Measurements from ENCODE around the gene SLC39A13.

The SLC39A13 gene

GRCh38 chr11:47431356-47432083 is 23.1 kb downstream of the SLC39A13 start:
- DNase-seq: no peak

- no peak for DNase-seq
Measured at GRCh38 chr11:47433157-47433556, 24.8 kb downstream of the SLC39A13 start.

DNA sequence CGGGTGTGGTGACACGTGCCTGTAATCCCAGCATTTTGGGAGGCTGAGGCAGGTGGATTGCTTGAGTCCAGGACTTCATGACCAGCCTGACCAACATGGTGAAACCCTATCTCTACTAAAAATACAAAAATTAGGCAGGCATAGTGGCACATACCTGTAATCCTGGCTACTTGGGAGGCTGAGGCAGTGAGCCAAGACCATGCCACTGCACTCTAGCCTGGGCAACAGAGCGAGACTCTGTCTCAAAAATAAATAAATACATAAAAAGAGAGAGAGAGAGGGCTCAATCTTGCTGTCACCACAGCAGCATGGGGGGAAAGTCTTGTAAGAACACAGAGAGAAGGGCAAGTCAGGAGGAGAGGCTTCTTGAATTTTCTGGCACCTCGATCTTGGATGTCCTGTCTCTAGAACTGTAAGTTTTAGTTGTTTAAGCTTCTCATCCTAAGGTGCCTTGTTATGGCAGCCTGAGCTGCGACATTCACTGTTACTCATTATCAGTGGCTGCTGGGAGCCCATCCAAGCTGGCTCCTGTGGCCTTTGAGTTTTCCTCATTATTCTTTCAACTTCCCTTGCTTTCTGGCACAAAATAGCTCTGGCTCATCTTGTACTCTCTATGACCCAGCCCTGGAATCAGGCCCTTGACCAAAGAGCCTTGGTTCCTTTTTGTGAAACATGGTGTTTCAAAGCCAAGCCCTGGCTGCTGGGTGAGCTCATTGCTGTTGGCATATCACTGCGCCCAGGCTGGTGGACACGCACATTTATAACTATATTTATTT is 25.8 kb downstream of the SLC39A13 start:
- no peak for DNase-seq

DNA sequence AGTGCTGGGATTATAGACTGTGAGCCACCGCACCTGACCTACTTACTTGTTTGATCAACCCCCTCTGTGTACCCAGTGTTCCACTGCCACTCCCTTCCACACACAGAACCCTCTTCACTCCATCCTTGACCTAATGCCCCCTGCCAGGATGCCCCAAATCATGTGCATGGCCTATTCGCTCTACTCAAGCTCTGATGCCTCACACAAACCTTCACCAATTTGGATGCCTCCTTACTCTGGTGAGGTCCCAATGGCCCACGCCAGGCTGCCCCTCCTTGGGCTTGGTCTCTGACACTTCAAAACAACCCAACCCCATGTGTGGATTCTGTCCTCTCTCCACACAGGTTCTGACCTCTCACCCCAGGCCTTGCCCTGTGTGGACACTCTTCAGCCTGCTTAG is 27.3 kb downstream of the SLC39A13 start:
- DNase-seq: no peak

GRCh38 chr11:47436726-47437125 is 28.3 kb downstream of the SLC39A13 start:
- DNase-seq: no peak

DNA sequence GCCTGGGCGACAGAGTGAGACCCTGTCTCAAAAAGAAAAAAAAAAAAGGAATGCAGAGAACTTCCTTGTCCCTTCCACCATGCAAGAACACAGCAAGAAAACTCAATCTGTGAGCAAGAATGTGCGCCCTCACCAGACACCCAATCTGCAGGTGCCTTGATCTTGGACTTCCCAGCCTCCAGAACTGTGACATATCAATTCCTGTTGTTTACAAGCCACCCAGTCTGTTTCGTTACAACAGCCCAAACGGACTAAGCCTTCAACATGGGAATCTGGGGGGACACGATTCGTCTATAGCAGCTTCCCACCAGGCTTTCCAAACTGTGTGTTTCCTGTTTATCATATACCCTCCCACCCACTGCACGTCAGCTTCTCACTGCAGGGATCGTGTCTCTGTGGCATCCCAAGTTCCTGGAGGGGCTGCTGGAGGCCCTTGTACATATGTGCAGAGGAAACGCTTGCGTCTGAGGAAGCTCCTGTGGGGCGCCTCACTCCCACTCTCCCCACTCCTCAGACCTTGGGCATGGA is 28.9 kb downstream of the SLC39A13 start:
- no peak for DNase-seq

DNA sequence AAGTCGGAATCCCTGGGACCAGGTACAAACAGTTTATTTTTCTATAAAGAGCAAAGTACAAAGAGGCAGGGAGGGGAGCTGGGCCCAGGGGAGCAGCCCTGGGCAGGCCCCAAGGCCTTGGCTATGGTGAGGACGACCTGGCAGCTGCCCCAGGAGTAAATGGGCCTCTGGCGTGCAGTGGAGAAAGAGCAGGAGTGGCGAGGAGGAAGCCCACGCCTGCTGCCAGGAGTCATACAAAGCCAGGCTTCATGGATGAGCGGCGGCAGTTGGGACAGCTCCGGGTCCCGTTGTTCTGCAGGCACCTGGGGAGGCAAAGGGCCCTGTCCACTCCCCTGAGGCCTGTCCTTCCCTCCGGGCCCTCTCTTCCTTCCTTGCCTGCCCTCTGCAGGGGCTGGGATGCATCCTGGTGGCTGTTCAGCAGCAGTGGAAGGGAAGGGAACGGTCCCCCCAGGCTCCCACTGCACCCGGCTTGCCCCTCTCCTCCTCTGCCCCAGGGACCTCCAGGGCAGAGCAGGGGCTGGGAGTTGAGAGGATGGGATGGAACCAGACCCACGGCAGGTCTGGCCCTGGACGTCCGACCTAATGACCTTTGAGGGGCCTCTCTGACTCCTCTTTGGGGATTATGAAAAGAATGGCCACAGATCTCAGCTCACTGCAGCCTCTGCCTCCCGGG is 29.5 kb downstream of the SLC39A13 start:
- DNase-seq: no peak

DNA sequence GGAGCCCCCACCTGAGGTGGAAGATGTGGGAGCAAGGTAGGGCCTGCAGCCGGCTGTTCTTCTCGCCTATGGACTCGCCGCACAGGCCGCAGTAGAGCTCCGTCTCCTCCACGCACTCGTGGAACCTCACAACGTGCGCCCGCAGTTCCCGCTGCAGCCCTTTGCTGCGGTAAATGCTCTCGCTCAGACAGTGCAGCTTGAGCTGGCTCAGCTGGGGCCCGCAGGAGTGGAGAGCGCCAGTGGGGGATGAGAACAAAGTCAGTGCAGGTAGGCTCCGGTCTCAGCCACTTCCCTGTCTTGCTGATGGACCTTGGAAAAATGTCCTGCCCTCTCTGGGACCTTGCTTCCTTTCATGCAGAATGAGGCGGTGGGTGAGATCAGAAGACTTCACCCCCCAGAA is 30.3 kb downstream of the SLC39A13 start:
- DNase-seq: no peak

DNA sequence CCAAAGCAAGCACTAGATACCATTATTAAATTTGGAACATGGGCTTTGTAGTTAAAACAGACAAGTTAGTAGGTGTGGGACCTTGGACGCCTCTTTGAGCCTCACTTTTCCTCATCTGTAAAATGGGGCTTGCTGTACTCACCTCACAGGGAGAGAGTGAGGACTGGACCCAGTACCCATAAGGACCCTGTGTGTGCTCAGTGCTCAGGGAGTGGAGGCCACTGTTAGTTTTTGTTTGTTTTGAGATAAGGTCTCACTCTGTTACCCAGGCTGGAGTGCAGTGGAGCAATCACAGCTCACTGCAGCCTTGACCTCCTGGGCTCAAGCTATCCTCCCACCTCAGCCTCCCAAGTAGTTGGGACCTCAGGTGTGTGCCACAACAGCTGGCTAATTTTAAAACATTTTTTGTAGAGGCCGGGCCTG is 31.7 kb downstream of the SLC39A13 start:
- DNase-seq: no peak

GRCh38 chr11:47441421-47441820 is 33.0 kb downstream of the SLC39A13 start:
- DNase-seq: no peak

- DNase-seq: no peak
Measured at GRCh38 chr11:47442514-47442913, 34.1 kb downstream of the SLC39A13 start.

DNA sequence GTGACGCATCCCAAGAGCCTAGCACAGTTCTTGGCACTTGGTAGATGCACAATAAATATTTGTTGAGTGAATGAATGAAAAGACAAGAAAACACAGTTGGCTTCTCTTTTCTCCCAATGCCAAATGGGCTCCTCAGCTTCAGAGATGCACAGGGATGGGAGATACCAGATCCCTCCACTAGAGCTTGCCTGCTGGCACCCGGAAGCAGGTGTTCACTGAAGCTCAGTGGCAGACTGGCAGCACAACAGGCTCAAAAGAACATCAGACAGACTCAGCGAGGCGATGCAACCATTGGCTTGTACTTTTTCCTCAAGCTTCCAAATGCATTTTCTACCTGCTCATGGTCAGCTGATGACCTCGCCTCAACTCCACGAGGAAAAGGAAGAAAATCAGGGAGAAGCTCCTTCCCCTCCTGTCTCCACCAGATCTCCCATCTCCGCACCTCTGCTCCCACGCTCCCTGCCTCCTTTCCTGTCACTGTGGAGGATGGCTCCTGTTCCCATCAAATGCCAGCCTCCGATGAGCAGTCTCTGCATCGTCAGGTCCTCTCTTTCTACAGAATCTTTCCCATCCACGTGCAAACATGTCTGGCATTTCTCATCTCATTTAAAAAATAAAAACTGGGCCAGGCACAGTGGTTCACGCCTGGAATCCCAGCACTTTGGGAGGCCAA is 34.8 kb downstream of the SLC39A13 start:
- no peak for DNase-seq

- no peak for DNase-seq
Measured at GRCh38 chr11:47443817-47444216, 35.4 kb downstream of the SLC39A13 start.

DNA sequence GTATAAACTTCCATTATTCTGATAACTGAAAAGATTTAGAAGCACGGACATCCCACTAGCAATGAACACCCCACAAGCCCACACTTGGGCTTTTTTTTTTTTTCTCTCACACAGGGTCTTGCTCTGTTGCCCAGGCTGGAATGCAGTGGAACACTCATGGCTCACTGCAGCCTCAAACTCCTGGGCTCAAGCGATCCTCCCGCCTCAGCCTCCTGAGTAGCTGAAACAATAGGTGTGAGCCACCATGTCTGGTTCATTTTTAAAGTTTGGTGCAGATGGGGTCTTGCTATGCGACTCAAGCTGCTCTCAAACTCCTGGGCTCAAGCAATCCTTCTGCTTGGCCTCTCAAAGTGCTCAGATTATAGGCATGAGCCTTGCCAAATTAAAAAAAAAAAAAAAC is 37.5 kb downstream of the SLC39A13 start:
- DNase-seq: no peak

DNA sequence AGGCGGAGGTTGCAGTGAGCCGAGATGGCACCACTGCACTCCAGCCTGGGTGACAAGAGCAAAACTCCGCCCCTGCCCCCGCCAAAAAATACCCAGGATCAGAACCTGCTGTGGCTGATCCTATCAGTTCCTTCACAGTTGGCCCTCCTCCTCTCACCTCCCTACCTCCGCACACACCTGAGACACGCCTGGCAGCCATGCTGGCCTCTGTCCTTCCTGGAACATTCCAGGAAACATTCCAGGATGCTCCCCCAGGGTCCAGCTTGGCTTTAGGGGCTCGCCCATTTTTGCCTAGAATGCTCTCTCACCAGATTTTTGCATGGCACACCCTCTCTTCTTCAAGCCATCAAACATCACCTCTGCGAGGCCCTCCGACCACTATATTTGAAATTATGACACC is 38.4 kb downstream of the SLC39A13 start:
- DNase-seq: no peak

GRCh38 chr11:47447906-47448305 is 39.5 kb downstream of the SLC39A13 start:
- DNase-seq: no peak

GRCh38 chr11:47448566-47449427 is 40.4 kb downstream of the SLC39A13 start, which contains the start of gene RAPSN:
Gene RAPSN, minus strand, starts transcription at chr11:47449136. Its CDS starts 172 bp downstream, at chr11:47448964.
- DNase-seq: no peak

- no peak for DNase-seq
Measured at GRCh38 chr11:47449541-47449940, 41.2 kb downstream of the SLC39A13 start.

GRCh38 chr11:47451436-47451835 is 43.0 kb downstream of the SLC39A13 start:
- no peak for DNase-seq

DNA sequence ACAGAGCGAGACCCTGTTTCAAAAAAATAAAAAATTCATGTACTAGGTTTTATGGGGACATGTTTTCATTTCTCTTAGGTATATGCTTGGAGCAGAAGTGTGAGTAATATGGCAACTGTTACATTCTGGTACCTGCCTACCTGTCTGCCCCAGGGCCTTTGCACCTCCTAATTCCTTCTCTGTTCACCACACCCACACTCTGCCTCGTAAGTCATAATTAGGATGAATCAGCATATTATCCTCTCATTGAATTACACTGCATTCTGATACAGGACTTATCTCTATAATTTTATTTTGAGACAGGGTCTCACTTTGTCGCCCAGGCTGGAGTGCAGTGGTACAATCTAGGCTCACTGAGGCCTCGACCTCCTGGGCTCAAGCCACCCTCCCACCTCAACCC is 43.6 kb downstream of the SLC39A13 start:
- DNase-seq: no peak

DNA sequence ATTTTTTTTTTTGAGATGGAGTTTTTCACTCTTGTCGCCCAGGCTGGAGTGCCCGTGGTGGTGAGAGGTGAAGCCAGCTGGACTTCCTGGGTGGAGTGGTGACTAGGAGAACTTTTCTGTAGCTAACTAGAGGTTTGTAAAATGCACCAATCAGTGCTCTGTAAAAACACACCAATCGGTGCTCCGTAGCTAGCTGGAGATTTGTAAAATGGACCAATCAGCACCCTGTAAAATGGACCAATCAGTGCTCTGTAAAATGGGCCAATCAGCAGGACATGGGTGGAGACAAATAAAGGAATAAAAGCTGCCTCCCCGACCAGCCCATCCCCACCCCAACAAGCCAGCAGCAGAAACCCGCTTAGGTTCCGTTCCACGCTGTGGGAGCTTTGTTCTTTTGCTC is 45.0 kb downstream of the SLC39A13 start:
- no peak for DNase-seq

DNA sequence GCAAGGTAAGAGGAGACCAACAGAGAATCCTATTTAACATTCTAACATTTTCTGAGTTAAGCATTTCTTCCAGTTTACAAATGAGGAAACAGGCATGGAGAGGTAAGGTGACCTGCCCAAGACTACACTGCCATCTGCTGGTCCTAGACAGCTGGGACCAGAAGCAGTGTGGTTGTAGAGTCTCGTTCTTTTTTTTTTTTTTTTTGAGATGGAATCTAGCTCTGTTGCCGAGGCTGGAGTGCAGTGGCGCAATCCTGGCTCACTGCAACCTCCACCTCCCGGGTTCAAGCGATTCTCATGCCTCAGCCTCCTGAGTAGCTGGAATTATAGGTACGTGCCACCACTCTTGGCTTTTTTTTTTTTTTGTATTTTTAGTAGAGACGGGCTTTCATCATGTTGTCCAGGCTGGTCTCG is 45.9 kb downstream of the SLC39A13 start:
- peak; percentile 83 for DNase-seq

All from fibroblast of skin of scalp (primary cell).